ENCODE data around the gene CNOT6.

Gene CNOT6

DNA sequence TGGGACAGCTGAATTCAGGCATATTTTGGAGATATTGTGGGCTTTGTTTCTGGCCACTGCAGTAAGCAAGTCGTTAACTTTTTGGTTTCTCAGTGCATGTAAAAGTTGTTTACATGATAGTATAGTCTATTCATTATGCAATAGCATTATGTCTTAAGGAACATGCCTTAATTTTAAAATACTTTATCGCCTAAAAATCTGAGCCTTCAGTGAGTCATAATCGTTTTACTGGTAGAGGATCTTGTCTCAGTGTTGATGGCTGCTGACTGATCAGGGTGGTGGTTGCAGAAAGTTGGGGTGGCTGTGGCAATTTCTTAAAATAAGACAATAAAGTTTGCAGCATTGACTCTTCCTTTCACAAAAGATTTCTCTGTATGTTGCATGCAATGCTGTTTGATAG lies 92.0 kb downstream of the CNOT6 start:
- TF ChIP-seq GATA3 (IDR thresholded peaks at IDR 0.05; ENCODE audit: low read depth, low read length), result no peak
- TF ChIP-seq GATA2 (IDR thresholded peaks at IDR 0.05; ENCODE audit: low read depth, low read length), result no peak

DNA sequence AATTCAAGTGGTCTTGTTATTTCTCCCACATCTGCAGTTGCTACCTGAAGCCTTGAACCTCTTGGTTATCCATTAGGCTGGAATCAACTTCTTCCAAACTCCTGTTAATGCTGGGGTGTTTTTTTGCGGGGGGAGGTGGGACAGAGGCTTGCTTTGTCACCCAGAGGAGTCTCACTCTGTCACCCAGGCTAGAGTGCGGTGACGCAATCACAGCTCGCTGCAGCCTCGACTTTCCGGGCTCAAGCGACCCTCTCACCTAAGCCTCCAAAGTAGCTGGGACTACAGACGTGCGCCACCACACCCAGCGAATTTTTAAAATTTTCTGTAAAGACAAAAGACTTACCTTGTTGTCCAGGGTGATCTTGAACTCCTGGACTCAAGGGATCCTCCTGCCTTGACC lies 92.7 kb downstream of the CNOT6 start:
- TF ChIP-seq GATA2 (IDR thresholded peaks at IDR 0.05; ENCODE audit: low read depth, low read length), result no peak
- no peak for TF ChIP-seq GATA3 (IDR thresholded peaks at IDR 0.05; ENCODE audit: low read depth, low read length)

DNA sequence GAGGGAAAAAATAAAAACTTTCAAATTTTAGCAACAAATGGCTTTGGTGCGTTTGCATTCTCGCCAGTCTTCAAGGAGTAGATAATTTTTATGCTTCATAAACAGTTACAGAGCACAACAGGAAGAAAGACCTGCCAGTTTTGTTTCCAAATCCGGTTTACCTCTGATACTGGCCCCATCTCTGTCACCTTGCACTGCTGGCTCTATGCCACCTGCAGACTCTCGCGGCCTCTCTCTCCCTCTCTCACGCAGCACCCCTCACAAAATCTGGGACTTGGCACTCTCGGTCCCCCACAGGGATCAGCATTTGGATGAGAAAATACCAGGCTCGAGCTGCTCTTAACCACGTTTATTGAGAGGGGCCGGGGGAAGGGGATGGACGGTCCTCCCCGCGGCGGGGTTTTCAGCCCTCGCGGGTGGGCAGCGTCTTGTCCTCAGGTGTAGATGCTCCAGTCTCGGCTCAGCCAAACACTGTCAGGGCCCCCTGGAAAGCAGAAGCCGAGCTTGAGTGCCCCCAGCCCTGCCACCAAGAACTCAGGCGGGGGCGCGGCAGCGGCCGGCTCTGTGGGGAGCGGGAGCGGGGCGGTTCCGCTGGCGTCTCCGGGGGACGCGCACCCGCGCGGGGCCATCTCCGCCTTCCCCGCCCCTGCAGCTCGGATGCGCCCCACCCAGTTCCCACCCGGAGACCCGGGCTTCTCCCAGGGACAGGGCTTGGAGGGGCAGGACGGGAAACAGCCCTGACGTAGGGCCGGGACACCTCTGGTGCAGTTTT lies 95.8 kb downstream of the CNOT6 start:
- TF ChIP-seq GATA2 (IDR thresholded peaks at IDR 0.05; ENCODE audit: low read depth, low read length) (no peak), GATA3 (IDR thresholded peaks at IDR 0.05; ENCODE audit: low read depth, low read length) (no peak)

DNA sequence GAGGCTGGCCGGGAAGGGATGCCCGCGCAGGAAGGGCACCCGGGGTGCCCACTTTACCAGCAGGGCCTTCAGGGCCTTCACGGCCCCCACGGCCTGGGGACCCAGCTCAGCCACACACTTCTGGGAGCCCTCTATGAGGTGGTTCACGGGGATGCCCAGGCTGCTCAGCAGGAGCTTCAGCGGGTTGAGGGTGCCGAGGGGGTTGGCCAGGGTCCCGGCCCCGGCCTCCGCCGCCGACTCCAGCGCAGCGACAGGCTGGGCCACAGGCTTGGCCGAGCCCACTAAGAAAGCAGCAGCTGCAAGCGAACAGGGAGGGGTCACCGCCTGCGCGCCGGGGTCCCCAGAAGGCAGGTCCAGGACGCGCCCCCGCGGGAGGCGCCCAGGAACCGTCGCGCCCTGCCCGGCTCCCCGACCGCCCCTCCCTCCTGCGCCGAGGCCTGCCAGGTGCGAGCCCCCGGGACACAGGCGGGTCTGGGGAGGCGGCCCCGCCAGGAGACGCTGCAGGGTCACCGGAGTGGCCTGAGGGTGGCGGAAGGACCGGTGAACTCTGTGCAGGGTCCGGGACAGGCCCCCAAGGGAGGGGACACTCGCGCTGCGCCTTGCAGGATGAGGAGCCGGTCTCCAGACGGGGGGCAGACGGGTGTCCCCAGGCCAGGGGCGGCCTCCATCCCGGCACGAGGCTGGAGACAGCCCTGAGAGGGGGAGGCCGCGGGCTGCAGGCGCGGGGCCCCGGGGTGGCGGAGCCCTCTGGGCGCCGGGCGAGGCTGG lies 96.5 kb downstream of the CNOT6 start:
- TF ChIP-seq GATA3 (IDR thresholded peaks at IDR 0.05; ENCODE audit: low read depth, low read length) (no peak), GATA2 (IDR thresholded peaks at IDR 0.05; ENCODE audit: low read depth, low read length) (no peak)

DNA sequence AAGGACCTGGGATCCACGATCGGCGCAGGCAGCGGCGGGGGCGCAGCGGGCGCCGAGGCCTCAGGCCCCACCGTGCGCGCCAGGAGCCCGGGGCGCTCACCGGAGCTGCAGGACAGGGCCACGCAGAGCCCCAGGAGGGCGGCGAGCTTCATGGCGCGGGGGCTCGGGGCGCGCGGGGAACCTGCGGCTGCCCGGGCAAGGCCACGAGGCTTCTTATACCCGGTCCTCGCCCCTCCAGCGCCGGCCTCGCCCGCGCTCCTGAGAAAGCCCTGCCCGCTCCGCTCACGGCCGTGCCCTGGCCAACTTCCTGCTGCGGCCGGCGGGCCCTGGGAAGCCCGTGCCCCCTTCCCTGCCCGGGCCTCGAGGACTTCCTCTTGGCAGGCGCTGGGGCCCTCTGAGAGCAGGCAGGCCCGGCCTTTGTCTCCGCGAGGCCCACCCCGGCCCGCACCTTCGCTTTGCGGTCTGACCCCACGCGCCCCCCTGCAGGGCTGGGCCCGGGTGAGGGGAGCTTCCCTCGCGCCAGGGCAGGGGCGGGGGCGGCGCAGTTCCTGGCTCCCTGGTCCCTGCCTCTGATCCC lies 97.2 kb downstream of the CNOT6 start, which contains the start of gene SCGB3A1:
Gene SCGB3A1, minus strand, starts transcription at position 189 of the 577 bp plus-strand sequence. Its CDS starts 37 bp downstream, at position 152.
- TF ChIP-seq GATA3 (IDR thresholded peaks at IDR 0.05; ENCODE audit: low read depth, low read length) (no peak), GATA2 (IDR thresholded peaks at IDR 0.05; ENCODE audit: low read depth, low read length) (no peak)

DNA sequence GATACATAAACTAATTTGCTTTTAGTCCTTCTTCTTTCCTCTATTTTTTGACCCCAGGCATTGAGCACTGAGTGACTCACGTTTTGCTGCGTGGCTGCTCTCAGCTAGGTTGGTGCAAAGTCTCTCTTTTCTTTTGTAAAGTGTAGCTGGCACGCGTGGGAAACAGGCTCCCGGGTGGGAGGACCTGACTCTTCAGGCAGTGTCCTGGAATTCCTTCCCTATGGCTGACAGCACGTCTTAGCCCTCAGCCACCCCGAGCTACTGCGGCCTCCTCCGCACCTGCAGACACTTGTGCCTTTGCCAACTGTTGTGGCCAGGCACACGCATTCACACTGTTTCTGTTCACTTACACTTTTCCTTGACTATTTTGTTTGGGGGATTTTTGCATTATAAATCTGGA lies 98.0 kb downstream of the CNOT6 start:
- TF ChIP-seq GATA3 (IDR thresholded peaks at IDR 0.05; ENCODE audit: low read depth, low read length), result no peak
- TF ChIP-seq GATA2 (IDR thresholded peaks at IDR 0.05; ENCODE audit: low read depth, low read length), result no peak

DNA sequence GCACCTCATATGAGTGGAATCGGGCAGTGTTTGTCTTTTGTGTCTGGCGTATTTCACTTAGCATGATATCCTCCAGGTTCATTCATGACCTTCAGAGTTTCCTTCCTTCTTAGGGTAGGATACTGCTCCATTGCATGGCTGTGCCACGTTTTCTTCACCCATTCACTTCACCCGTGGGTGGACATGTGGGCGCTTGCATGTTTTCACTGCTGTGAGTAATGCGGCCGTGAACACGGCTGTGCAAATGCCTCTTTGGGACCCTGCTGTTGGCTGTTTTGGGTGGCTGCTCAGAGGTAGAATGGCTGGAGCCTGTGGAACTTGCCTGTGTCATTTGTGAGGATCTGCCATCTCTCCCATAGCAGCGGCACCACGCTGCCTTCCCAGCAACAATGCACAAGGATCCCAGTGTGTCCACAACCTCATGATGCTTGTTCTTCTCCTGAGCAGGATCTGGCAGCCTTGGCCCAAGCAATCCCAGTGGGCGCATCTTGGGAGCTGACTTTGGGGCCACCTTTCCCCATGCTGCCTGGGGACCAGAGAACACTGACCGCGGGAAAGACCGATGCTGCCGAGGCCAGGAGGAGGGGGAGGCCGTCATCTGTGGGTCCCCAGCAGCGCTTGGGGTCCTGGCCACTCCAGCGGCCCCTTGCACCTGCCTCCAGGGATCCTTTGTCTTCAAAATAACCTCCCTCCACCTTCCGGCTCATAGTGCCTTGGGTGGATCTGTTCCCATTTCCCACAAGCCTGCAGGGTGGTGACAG lies 99.4 kb downstream of the CNOT6 start:
- no peak for TF ChIP-seq GATA3 (IDR thresholded peaks at IDR 0.05; ENCODE audit: low read depth, low read length)
- TF ChIP-seq GATA2 (IDR thresholded peaks at IDR 0.05; ENCODE audit: low read depth, low read length), result no peak

DNA sequence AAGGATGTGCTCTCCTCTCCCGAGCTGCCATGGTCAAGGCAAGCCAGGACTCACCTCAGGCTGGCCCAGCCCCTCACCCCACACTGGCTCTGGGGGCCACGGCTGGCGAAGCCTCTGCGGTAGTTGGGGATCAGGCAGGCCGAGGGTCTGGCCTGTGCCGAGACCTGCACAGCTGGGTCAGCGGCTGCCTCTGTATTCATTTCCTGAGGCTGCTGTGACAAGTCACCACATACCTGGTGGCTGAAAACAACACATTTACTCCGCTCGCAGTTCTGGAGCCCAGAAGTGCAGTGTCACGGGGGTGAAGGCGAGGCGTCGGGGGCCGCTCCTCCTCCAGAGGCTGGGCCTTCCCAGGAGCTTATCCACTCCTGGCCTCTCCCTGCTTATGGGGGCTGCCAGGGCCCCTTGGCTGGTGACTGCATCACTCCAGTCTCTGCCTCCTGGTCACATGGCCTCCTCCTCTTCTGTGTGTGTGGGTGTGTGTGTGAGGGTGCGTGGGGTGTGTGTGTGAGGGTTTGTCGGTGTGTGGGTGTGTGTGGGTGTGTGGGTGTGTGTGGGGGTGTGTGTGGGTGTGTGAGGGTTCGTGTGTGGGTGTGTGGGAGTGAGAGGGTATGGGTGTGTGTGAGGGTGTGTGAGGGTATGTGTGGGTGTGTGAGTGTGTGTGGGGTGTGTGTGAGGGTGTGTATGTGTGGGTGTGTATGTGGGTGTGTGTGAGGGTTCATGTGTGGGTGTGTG lies 100.3 kb downstream of the CNOT6 start:
- no peak for TF ChIP-seq GATA3 (IDR thresholded peaks at IDR 0.05; ENCODE audit: low read depth, low read length)
- TF ChIP-seq GATA2 (IDR thresholded peaks at IDR 0.05; ENCODE audit: low read depth, low read length), result no peak

DNA sequence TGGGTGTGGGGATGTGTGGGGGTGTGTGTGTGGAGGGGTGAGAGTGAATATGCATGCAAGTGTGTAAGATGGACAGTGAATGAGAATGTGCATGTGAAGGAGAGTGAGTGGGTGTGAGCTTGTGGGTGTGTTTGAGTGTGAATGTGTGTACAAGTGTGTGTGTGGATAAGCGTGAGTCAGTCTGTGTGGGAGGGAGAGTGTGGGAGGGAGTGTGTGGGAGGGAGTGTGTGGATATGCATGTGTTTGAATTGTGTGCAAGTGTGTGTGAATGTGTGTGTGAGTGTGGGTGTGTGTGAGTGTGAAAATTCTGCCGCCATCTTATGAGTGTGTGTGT lies 100.8 kb downstream of the CNOT6 start:
- TF ChIP-seq GATA3 (IDR thresholded peaks at IDR 0.05; ENCODE audit: low read depth, low read length) (no peak), GATA2 (IDR thresholded peaks at IDR 0.05; ENCODE audit: low read depth, low read length) (no peak)

DNA sequence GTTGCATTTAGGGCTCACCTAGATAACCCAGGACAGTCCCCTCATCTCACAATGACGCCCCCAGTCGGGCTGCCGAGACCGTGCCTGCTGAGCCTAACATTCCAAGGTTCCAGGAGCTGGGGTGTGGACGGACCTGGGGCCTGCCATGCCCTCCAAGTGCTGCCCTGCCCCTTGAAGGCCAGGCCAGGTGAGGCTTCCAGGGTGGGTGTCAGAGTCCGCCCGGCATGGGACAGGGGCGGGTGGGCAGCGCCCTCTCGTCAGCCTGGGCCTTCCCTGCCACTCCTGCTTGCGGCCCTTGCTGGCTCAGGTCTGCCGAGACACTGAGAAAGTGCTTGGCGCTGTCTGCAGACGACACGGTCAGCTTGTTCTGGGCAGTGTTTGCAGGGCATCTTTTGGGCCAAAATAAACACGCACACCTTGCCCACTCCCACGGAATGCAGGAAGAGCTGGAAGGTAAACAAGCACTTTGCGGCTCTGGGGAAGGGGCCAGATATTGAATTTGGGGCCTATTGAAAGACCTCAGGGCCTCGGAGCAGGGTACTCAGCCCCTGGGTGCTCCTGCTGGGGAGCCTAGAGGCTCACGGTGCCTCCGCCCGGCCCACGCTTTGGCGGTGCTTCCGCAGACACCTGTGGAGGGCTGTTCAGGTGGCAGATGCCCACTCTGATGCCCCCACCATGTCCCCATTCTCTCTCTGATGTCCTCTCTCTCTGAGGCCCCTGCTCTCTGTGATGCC lies 101.4 kb downstream of the CNOT6 start:
- no peak for TF ChIP-seq GATA2 (IDR thresholded peaks at IDR 0.05; ENCODE audit: low read depth, low read length)
- TF ChIP-seq GATA3 (IDR thresholded peaks at IDR 0.05; ENCODE audit: low read depth, low read length), result no peak

DNA sequence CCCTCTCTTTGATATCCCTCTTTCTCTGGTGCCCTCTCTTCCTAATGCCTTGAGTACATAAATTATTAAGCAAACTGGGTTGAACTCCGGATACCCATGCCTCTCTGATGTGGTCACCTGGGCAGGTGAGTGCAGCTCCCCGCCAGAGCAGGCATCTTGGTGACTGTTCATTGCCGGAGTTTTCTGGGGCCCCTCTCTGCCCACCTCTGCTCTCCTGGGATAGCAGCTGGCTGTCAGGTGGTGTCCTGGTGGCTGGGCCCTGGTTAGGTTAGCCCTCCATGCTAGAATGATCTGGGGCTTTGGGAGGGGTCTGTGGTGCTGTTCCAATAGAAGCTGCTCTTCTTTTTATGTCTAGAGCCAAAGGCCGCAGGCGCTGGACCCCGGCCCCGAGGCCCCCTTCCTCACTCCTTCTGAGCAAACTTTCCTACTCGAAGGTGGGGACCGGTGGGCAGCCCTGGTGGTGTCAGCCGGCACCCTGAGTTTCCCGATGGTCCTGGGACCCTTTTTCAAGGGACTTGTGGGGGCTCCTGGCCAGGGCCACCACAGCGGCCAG lies 102.0 kb downstream of the CNOT6 start:
- TF ChIP-seq GATA2 (IDR thresholded peaks at IDR 0.05; ENCODE audit: low read depth, low read length) (no peak), GATA3 (IDR thresholded peaks at IDR 0.05; ENCODE audit: low read depth, low read length) (no peak)

DNA sequence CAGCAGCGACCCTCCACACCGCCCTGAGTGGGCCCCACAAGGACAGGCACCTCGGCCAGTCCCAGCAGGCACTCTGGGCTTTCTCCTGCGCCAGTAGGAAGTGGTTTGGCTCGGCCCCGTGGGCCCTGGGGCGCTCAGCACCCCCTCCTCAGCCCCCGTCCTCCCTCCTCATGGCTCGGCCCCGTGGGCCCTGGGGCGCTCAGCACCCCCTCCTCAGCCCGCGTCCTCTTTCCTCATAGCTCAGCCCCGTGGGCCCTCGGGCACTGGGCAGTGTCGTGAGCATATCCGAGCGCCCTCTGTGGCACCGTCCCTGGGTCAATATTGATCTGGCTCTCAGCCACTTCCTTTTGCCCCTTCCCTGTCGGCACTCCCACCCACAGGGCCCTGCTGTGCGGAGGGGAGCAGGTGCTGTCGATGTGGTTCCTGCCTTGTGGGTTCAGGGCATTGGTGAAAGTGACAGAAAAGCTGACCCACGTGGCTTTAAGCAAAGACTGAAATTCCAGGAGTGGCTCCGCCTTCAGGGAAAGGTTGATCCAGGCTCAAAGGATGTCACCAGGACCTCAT lies 102.6 kb downstream of the CNOT6 start:
- no peak for TF ChIP-seq GATA2 (IDR thresholded peaks at IDR 0.05; ENCODE audit: low read depth, low read length)
- TF ChIP-seq GATA3 (IDR thresholded peaks at IDR 0.05; ENCODE audit: low read depth, low read length), result no peak

Measured in SH-SY5Y (cell line).